SK-N-SH treated with all-trans-retinoic acid at 6 μM for 48 hours (cell line): ENCODE results near the gene HS1BP3.

Source experiments
- ARNTL ChIP-seq: fragments of 450-650 bp; formaldehyde crosslinking; IDR thresholded peaks from 2 replicates; pipeline ENCODE4 v1.5.0; 2020; ENCODE audit warnings: low read depth, mild to moderate bottlenecking, moderate library complexity, borderline replicate concordance
- CREB5 ChIP-seq: fragments of 250-450 bp; sonication (Bioruptor Pico); IDR thresholded peaks from 2 replicates; pipeline ENCODE4 v1.5.1; 2020; ENCODE audit warnings: low read depth, mild to moderate bottlenecking, moderate library complexity
- ESRRG ChIP-seq: fragments of 250-450 bp; sonication (Bioruptor Pico); IDR thresholded peaks from 2 replicates; pipeline ENCODE4 v1.6.1; 2021; ENCODE audit warnings: mild to moderate bottlenecking
- GLIS3 ChIP-seq: fragments of 250-450 bp; sonication (Bioruptor Pico); IDR thresholded peaks from 2 replicates; pipeline ENCODE4 v1.5.0; 2020; ENCODE audit warnings: mild to moderate bottlenecking, moderate library complexity
- ISL1 ChIP-seq: fragments of 250-450 bp; sonication (Bioruptor Pico); IDR thresholded peaks from 2 replicates; pipeline ENCODE4 v2.1.2; 2022; ENCODE audit warnings: mild to moderate bottlenecking, moderate library complexity
- POU6F1 ChIP-seq: fragments of 250-450 bp; sonication (Bioruptor Pico); IDR thresholded peaks from 2 replicates; pipeline ENCODE4 v1.8.0; 2021; ENCODE audit warnings: low read depth, mild to moderate bottlenecking, moderate library complexity, borderline replicate concordance
- PPARA ChIP-seq: fragments of 250-450 bp; sonication (Bioruptor Pico); IDR thresholded peaks from 2 replicates; pipeline ENCODE4 v1.5.0; 2020; ENCODE audit warnings: mild to moderate bottlenecking, borderline replicate concordance
- RARB ChIP-seq: fragments of 250-450 bp; sonication (Bioruptor Pico); IDR thresholded peaks from 2 replicates; pipeline ENCODE4 v1.8.0; 2021; ENCODE audit warnings: mild to moderate bottlenecking, moderate library complexity
- ZC3H10 ChIP-seq: fragments of 250-450 bp; sonication (Bioruptor Pico); IDR thresholded peaks from 2 replicates; pipeline ENCODE4 v1.5.1; 2021; ENCODE audit warnings: mild to moderate bottlenecking, moderate library complexity
- ZFP3 ChIP-seq: fragments of 250-450 bp; sonication (Bioruptor Pico); IDR thresholded peaks from 2 replicates; pipeline ENCODE4 v1.5.0; 2020; ENCODE audit warnings: mild to moderate bottlenecking, moderate library complexity
- ZFP30 ChIP-seq: fragments of 450-650 bp; formaldehyde crosslinking; IDR thresholded peaks from 2 replicates; pipeline ENCODE4 v1.5.0; 2022; ENCODE audit warnings: mild to moderate bottlenecking, moderate library complexity
- ZNF565 ChIP-seq: fragments of 450-650 bp; formaldehyde crosslinking; conservative IDR thresholded peaks from 2 replicates; pipeline ENCODE4 v1.5.0; 2020; ENCODE audit warnings: low read depth, mild to moderate bottlenecking, moderate library complexity
- TF ChIP-seq, protein P1 (sequence below): fragments of 250-450 bp; sonication (Bioruptor Pico); IDR thresholded peaks from 2 replicates; pipeline ENCODE4 v1.8.0; 2020; ENCODE audit warnings: mild to moderate bottlenecking, moderate library complexity, borderline replicate concordance
- TF ChIP-seq, protein P2 (sequence below): fragments of 250-450 bp; sonication (Bioruptor Pico); IDR thresholded peaks from 2 replicates; pipeline ENCODE4 v1.5.1; 2021; ENCODE audit warnings: mild to moderate bottlenecking, moderate library complexity

DNA sequence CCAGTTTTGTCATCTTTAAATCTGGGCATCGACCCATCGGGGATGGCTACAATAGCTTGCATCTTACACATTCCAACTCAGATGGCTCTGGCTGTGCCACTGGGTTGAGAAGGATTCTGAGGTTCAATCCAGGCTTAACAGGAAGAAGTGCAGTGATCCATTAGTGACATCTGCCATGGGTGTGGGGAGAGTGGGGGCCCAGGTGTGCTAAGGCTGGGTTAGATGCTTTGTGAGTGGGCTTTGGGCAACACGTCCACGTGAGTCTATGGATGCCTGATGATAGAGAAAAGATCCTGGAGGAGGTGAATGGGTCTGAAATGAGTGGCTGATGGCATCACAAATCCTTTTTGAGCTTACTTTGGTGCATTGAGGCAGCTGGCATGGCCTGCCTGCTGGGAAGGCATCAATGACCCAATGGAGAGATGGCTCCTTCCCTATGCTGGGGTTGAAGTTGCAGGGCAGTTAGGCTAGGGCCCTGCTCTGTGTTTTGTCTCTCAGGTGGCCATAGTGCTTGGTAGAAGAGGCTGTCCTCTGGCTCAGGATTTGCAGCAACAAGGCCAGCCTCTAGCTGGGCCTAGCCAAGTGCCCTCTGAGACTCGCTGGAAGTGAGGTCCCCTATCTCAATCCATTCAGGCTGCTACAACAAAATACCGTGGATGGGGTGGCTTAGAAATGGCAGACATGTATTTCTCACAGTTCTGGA, 56.7 kb downstream of the HS1BP3 start:
- TF ChIP-seq ARNTL (CRISPR knock-in tag): no peak
- TF ChIP-seq ZFP30 (CRISPR knock-in tag): no peak
- no peak for TF ChIP-seq CREB5 (CRISPR knock-in tag)
- no peak for TF ChIP-seq POU6F1 (CRISPR knock-in tag)
- no peak for TF ChIP-seq RARB (CRISPR knock-in tag)
- no peak for TF ChIP-seq ZC3H10
- TF ChIP-seq ZFP3: no peak
- no peak for TF ChIP-seq ESRRG (CRISPR knock-in tag)
- no peak for TF ChIP-seq PPARA (CRISPR knock-in tag)
- TF ChIP-seq, protein P1, sequence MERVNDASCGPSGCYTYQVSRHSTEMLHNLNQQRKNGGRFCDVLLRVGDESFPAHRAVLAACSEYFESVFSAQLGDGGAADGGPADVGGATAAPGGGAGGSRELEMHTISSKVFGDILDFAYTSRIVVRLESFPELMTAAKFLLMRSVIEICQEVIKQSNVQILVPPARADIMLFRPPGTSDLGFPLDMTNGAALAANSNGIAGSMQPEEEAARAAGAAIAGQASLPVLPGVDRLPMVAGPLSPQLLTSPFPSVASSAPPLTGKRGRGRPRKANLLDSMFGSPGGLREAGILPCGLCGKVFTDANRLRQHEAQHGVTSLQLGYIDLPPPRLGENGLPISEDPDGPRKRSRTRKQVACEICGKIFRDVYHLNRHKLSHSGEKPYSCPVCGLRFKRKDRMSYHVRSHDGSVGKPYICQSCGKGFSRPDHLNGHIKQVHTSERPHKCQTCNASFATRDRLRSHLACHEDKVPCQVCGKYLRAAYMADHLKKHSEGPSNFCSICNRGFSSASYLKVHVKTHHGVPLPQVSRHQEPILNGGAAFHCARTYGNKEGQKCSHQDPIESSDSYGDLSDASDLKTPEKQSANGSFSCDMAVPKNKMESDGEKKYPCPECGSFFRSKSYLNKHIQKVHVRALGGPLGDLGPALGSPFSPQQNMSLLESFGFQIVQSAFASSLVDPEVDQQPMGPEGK (CRISPR knock-in tag): no peak
- TF ChIP-seq, protein P2, sequence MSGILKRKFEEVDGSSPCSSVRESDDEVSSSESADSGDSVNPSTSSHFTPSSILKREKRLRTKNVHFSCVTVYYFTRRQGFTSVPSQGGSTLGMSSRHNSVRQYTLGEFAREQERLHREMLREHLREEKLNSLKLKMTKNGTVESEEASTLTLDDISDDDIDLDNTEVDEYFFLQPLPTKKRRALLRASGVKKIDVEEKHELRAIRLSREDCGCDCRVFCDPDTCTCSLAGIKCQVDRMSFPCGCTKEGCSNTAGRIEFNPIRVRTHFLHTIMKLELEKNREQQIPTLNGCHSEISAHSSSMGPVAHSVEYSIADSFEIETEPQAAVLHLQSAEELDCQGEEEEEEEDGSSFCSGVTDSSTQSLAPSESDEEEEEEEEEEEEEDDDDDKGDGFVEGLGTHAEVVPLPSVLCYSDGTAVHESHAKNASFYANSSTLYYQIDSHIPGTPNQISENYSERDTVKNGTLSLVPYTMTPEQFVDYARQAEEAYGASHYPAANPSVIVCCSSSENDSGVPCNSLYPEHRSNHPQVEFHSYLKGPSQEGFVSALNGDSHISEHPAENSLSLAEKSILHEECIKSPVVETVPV (CRISPR knock-in tag): no peak
- no peak for TF ChIP-seq ZNF565 (CRISPR knock-in tag)
- no peak for TF ChIP-seq ISL1 (CRISPR knock-in tag)
- TF ChIP-seq GLIS3 (CRISPR knock-in tag): no peak
